GM21367 (cell line): Measurements from ENCODE around the gene DOK3.

Source experiments
- ATAC-seq: cut with Tn5 transposase; IDR thresholded peaks from one replicate; pipeline ENCODE4 v1.9.1; 2021; ENCODE audit not compliant: unreplicated experiment

The DOK3 gene, protein sequence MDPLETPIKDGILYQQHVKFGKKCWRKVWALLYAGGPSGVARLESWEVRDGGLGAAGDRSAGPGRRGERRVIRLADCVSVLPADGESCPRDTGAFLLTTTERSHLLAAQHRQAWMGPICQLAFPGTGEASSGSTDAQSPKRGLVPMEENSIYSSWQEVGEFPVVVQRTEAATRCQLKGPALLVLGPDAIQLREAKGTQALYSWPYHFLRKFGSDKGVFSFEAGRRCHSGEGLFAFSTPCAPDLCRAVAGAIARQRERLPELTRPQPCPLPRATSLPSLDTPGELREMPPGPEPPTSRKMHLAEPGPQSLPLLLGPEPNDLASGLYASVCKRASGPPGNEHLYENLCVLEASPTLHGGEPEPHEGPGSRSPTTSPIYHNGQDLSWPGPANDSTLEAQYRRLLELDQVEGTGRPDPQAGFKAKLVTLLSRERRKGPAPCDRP

GRCh38 chr5:177509381-177509951 is at the start of gene DOK3:
TSS of gene DOK3 (minus strand) at chr5:177509826. CDS start at chr5:177509540, 286 bp downstream.
- no peak for ATAC-seq

- ATAC-seq: no peak
These were observed 48.2 kb upstream of the DOK3 start for GRCh38 chr5:177557796-177558195.

GRCh38 chr5:177557041-177557647 is 47.5 kb upstream of the DOK3 start:
- ATAC-seq: no peak

- ATAC-seq: no peak
These were observed 46.0 kb upstream of the DOK3 start for GRCh38 chr5:177555665-177556064.

GRCh38 chr5:177555228-177555627 is 45.6 kb upstream of the DOK3 start:
- ATAC-seq: no peak

DNA sequence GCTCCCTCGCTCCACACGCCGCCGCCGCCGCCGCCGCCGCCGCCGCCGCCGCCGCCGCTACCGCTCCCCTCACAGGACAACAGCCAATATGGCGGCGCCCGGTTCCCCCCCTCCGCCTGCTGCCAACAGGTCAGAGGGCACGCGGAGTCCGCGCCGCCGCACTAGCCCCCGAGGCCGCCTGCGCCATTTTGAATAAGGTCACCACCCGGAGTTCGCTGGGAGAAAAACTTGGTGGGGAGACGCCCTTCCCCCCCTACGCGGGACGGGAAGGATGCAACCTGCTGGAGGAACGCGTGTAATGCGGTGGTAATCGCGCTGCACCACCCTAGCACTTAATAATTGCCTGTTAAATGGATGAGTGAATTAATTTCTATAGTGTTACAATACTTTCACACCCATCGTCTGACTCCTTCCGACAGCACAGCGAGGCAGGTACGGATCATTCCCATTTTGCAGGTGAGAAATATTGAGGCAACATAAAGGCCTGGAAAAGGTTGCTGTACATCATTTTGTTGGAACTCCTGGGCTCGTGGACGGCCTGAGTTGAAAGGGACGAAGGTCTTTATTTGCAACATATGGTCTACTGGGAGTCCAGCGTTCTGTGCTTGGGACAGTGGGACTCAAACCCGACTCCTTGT is 45.0 kb upstream of the DOK3 start, which contains the start of gene FAM193B:
FAM193B (minus strand) TSS at position 90 of the 638 bp plus-strand sequence. CDS start 105 bp downstream, outside the sequence.
- peak; percentile 91 for ATAC-seq

- peak; percentile 28 for ATAC-seq
These were observed 44.2 kb upstream of the DOK3 start for GRCh38 chr5:177553671-177554429.

- no peak for ATAC-seq
These were observed 43.3 kb upstream of the DOK3 start for GRCh38 chr5:177552839-177553455.

DNA sequence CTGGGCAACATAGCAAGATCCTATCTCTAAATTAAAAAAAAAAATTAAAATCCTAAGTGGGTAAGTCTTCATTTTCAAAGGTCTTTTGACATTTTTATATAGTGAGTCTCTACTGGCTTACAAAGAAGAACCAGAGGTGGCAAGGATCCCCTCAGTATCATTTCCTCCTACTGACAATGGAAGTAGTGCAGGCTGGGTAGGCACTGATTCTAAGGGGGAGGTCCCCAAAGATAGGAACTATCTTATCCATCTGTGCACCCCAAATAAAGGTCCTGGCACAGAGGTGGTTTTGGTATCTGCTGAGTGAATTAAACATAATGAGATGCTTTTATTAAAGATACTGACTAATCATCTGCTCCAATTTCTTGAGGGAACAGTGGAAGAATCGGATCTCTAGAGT is 40.5 kb upstream of the DOK3 start:
- ATAC-seq: no peak

GRCh38 chr5:177548495-177548894 is 38.9 kb upstream of the DOK3 start:
- no peak for ATAC-seq

GRCh38 chr5:177547736-177548135 is 38.1 kb upstream of the DOK3 start:
- no peak for ATAC-seq

- ATAC-seq: no peak
These were observed 36.7 kb upstream of the DOK3 start for GRCh38 chr5:177546258-177546741.

DNA sequence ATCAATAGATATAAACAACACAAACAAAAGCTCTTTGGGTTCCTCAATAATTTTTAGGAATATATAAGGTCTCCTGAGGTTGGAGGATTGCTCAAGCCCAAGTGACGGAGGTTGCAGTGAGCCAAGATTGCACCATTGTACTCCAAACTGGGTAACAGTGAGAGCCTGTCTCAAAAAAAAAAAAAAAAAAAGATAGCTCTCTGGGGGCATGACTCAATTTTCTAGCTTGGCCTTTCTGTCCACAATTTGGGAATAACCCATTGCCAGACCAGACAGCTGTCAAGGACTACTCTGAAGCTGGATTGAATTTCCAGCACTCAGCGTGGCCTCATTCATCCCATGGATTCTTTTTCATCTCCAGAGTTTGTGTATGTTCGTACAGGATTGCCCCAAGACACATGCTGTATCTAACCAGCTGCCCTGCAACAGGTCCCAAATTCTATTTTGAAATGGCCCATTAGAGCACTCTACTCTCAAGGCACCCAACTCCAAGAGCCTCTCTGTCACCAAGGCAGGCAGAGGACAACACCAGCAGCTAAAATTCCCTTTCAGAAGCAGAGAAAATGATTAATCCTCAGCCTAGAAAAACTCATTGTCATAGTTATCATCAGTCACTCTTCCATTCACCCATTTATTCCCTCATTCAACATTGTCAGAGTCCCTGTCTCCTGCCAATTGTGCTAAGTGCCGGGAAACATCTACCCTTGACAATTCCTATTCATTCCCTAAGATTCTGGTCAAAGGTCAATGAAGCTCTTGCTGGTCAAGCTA is 36.0 kb upstream of the DOK3 start:
- no peak for ATAC-seq

DNA sequence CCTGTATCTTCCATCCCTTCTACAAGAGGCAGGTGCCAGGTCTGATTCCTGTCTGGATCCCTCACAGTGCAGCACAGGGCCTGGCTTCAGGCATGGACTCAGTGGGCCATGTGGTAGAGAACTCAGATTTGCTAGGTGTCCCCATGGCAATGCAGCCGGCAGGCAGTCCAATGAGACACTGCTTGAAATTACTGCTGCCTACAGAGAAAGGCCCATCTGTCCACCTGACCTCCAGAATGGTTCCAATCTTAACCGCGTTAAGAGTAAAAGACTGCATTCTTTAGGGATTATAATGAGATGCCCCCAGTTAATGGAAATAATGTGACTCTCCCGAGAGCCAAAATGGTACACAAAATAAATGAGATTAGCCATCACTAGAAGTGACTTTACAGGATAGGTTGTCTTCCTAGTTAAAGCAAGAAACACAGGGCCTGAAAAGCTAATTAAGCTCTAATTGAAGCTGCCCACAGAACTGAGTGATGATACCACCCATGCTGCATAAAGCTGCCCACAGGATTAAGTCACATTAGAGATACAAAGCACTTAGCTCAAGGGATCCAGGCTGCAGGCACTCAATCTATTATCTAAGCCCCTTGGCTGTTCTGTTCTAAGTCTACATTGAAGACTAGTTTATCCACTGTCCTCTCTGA is 33.3 kb upstream of the DOK3 start:
- no peak for ATAC-seq

GRCh38 chr5:177540438-177540837 is 30.8 kb upstream of the DOK3 start:
- ATAC-seq: no peak

GRCh38 chr5:177539411-177539810 is 29.8 kb upstream of the DOK3 start:
- no peak for ATAC-seq

DNA sequence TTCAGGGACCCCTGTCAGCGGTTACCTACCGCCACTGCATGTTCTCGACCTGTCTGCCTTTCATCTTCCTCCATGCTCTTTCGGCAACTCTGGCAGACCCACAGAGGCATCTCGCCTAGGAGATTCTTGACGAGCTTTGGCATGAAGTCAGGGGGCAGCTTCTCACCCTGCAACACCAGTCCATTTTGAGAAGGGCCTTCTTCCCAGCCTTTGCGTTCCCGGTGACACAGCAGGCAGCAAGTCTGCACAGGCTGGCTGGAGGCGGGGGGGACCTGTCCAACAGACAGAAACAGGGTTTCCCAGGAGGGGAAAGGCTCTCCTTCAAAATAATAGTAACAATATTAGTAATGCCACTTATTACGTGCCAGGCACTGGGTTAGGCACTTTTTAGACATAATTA is 29.2 kb upstream of the DOK3 start:
- no peak for ATAC-seq

- no peak for ATAC-seq
These were observed 28.0 kb upstream of the DOK3 start for GRCh38 chr5:177537389-177538361.
